SU-DHL-6 (cell line): Measurements from ENCODE around the gene APRT.

ENCODE experiments used
- H2AFZ ChIP-seq: fragments of 200-600 bp; sonication (generic); 2 replicates; pipeline ENCODE4 v1.6.1; 2014; ENCODE audit warnings: low read depth, mild to moderate bottlenecking, moderate library complexity, mixed read lengths, antibody characterized with exemption, low read length; ENCODE audit not compliant: severe bottlenecking
- H3F3A ChIP-seq: fragments of 200-600 bp; shearing (Covaris generic); 2 replicates; pipeline ENCODE4 v1.6.0; 2016; ENCODE audit warnings: antibody characterized with exemption, mild to moderate bottlenecking; ENCODE audit not compliant: insufficient read depth
- H3K27ac ChIP-seq: fragments of 200-600 bp; sonication (generic); 2 replicates; pipeline ENCODE4 v1.5.1; 2016; ENCODE audit warnings: low read depth, mild to moderate bottlenecking, low read length, moderate library complexity, mixed read lengths
- H3K27me3 ChIP-seq: fragments of 200-600 bp; sonication (generic), shearing (Covaris generic); 2 replicates; pipeline ENCODE4 v1.6.0; 2014; ENCODE audit warnings: mild to moderate bottlenecking, low read length
- H3K36me3 ChIP-seq: fragments of 200-600 bp; sonication (generic); 2 replicates; pipeline ENCODE4 v1.6.1; 2014; ENCODE audit warnings: mild to moderate bottlenecking, low read length, mixed read lengths
- H3K4me2 ChIP-seq: fragments of 300-600, 200-600 bp; shearing (Covaris generic), sonication (generic); 2 replicates; pipeline ENCODE4 v1.6.0; 2014; ENCODE audit warnings: low read length, low read depth, mild to moderate bottlenecking; ENCODE audit not compliant: poor library complexity, severe bottlenecking
- H3K4me3 ChIP-seq: fragments of 200-600 bp; sonication (generic); 2 replicates; pipeline ENCODE4 v1.5.1; 2014; ENCODE audit warnings: antibody characterized with exemption, low read length, mild to moderate bottlenecking, mixed read lengths; ENCODE audit not compliant: insufficient read depth, poor library complexity, severe bottlenecking
- H3K79me2 ChIP-seq: fragments of 200-600 bp; sonication (generic); 2 replicates; pipeline ENCODE4 v1.6.1; 2014; ENCODE audit warnings: mild to moderate bottlenecking, low read length, moderate library complexity; ENCODE audit not compliant: insufficient read depth
- H3K9ac ChIP-seq: fragments of 200-600 bp; sonication (generic); 2 replicates; pipeline ENCODE4 v1.7.0; 2014; ENCODE audit warnings: mild to moderate bottlenecking, low read length
- H3K9me2 ChIP-seq: fragments of 200-600 bp; sonication (generic); replicated peaks from 2 replicates; pipeline ENCODE4 v1.6.1; 2014; ENCODE audit warnings: low read length; ENCODE audit not compliant: insufficient read depth
- H3K9me3 ChIP-seq: fragments of 200-600 bp; sonication (generic); 2 replicates; pipeline ENCODE4 v1.6.1; 2014; ENCODE audit warnings: low read length, mixed read lengths; ENCODE audit not compliant: insufficient read depth
- H4K20me1 ChIP-seq: fragments of 200-600 bp; sonication (generic); 2 replicates; pipeline ENCODE4 v1.6.1; 2014; ENCODE audit warnings: low read depth, mild to moderate bottlenecking, antibody characterized with exemption, low read length, moderate library complexity, mixed read lengths
- EZH2phosphoT487 ChIP-seq: fragments of 200-600 bp; sonication (generic), shearing (Covaris generic); conservative IDR thresholded peaks from 2 replicates; pipeline ENCODE4 v1.6.1; 2018; ENCODE audit warnings: mild to moderate bottlenecking, antibody characterized with exemption, low read length, moderate library complexity, mixed read lengths
- TF ChIP-seq, protein P1 (sequence below): fragments of 200-600 bp; sonication (generic); IDR thresholded peaks from one replicate; pipeline ENCODE4 v1.5.1; 2017; ENCODE audit warnings: antibody characterized with exemption, mild to moderate bottlenecking, low read length, moderate library complexity; ENCODE audit not compliant: insufficient read depth, poor library complexity, severe bottlenecking

APRT gene

DNA sequence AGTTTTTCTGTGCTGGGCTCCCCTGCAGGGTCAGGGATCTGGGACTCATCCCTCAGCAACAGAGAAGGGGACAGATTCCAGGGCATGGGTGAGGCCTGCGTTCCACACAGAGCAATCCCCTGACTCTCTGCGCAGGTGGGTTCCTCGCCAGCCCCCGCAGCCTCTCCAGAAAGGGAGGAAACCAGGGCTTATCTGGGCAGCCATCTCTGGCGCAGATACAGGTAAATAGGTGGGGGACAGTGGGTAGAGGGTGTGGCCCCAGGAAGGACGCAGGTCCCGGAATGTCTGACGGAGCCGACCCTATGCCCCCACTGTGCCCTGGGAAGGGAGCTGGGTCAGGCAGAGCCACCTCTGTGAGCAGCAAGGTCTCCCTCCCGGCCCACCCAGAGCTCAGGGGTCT, 49.9 kb downstream of the APRT start:
- H3F3A ChIP-seq: no peaks in the 10 kb centered on the region
- H3K4me2 ChIP-seq: no peak overlapping the region
- H3K79me2 ChIP-seq: no peaks in the 10 kb centered on the region
- TF ChIP-seq, protein P1, sequence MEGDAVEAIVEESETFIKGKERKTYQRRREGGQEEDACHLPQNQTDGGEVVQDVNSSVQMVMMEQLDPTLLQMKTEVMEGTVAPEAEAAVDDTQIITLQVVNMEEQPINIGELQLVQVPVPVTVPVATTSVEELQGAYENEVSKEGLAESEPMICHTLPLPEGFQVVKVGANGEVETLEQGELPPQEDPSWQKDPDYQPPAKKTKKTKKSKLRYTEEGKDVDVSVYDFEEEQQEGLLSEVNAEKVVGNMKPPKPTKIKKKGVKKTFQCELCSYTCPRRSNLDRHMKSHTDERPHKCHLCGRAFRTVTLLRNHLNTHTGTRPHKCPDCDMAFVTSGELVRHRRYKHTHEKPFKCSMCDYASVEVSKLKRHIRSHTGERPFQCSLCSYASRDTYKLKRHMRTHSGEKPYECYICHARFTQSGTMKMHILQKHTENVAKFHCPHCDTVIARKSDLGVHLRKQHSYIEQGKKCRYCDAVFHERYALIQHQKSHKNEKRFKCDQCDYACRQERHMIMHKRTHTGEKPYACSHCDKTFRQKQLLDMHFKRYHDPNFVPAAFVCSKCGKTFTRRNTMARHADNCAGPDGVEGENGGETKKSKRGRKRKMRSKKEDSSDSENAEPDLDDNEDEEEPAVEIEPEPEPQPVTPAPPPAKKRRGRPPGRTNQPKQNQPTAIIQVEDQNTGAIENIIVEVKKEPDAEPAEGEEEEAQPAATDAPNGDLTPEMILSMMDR: no peak
- no peak for TF ChIP-seq EZH2phosphoT487
- no peak overlapping the region for H2AFZ ChIP-seq
- H3K27me3 ChIP-seq: no peaks in the 10 kb centered on the region
- H4K20me1 ChIP-seq: no peaks in the 10 kb centered on the region
- no peaks in the 10 kb centered on the region for H3K36me3 ChIP-seq
- H3K4me3 ChIP-seq: no peak overlapping the region
- H3K9me2 ChIP-seq: no peaks in the 10 kb centered on the region
- H3K27ac ChIP-seq: no peak overlapping the region
- H3K9ac ChIP-seq: no peak overlapping the region
- H3K9me3 ChIP-seq: no peaks in the 10 kb centered on the region

DNA sequence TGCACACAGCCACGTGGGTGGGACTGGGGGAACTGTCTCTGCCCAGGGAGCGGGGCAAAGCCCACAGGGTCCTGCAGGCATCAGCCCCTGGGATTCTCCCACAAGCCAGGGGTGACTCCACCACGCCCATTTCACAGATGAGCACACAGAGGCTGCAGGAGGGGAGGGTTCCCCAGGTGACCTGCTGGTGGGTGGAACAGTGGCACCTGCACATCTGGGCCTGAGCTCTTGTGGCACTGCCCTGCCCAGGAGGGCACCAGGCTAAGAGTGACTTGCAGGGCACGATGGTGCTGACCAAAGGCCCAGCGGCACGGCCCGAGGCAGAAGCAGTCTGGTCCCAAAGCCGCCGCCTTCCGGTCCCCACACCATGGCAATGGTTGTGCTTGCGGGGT, 50.6 kb downstream of the APRT start:
- Histone ChIP-seq H3K9ac (no peak overlapping the region), H3K36me3 (no peaks in the 10 kb centered on the region), H3K79me2 (no peaks in the 10 kb centered on the region), H3F3A (no peaks in the 10 kb centered on the region), H3K27me3 (no peaks in the 10 kb centered on the region), H3K9me2 (no peaks in the 10 kb centered on the region), H3K4me2 (no peak overlapping the region), H3K4me3 (no peak overlapping the region), H3K9me3 (no peaks in the 10 kb centered on the region), H2AFZ (no peak overlapping the region), H3K27ac (no peak overlapping the region), H4K20me1 (no peaks in the 10 kb centered on the region)
- no peak for TF ChIP-seq EZH2phosphoT487
- TF ChIP-seq, protein P1: no peak

DNA sequence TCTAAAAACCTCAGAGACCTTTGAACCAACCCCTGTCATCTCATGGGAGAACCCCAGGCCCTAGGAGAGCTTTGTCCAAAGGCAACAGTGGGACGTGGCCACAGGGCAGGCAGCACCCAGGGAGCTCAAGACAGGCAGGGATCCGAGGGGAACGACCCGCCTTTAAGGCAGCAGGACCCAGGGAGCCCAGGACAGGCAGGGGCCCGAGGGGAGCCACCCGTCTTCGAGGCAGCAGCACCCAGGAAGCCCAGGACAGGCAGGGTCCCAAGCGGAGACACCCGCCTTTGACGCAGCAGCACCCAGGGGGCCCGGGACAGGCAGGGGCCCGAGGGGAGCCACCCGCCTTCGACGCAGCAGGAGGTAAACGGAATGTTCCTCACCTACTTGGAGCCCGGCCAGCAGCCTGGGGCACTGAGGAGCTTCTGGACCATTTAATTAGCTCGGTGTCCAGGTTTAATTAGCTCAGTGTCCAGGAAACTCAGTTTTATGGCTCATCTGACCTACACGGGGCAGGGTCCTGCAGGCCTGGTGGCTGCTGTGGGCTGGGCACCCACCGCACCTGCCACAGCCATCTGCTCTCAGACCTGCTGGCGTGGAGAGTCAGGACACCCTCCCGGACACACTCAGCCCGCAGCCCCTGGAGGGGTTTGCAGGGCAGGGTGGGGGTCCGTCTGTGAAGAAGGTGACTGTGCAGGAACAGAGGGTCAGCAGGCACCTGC, 51.1 kb downstream of the APRT start:
- no peaks in the 10 kb centered on the region for H3K27me3 ChIP-seq
- no peaks in the 10 kb centered on the region for H3K9me2 ChIP-seq
- TF ChIP-seq, protein P1: no peak
- no peak for TF ChIP-seq EZH2phosphoT487
- H3K9ac ChIP-seq: no peak overlapping the region
- H3K27ac ChIP-seq: no peak overlapping the region
- no peak overlapping the region for H3K4me3 ChIP-seq
- no peak overlapping the region for H3K4me2 ChIP-seq
- no peaks in the 10 kb centered on the region for H3K9me3 ChIP-seq
- H3K79me2 ChIP-seq: no peaks in the 10 kb centered on the region
- no peaks in the 10 kb centered on the region for H4K20me1 ChIP-seq
- no peaks in the 10 kb centered on the region for H3F3A ChIP-seq
- no peaks in the 10 kb centered on the region for H3K36me3 ChIP-seq
- no peak overlapping the region for H2AFZ ChIP-seq
